ENCODE data around the gene GGT5.
"Not testable (repeated sequence)": the region's sequence is repeated elsewhere in the genome, so short reads cannot be mapped to it uniquely, and the experiment has no call there.

GGT5 gene

GRCh38 chr22:24184057-24184798 is 60.7 kb downstream of the GGT5 start:
- peaks cover 0 to 10% of the 10 kb centered on the region in 2 experiments for H3K36me3 ChIP-seq (ENCODE audit: control insufficient read depth in 1 of 2, insufficient read depth in 2 of 2, low read depth in 1 of 2, low read length in 2 of 2)
- no peak overlapping the region for H3K4me2 ChIP-seq (ENCODE audit: low read length, poor library complexity, severe bottlenecking)
- H3K4me1 ChIP-seq (ENCODE audit: control insufficient read depth, insufficient read depth, low read depth, low read length): peaks cover 9% of the 10 kb centered on the region
- H4K91ac ChIP-seq (ENCODE audit: low read length): no peak overlapping the region
- no peak overlapping the region for H3K4me3 ChIP-seq (ENCODE audit: insufficient read depth in 1 of 2, low read depth in 1 of 2, low read length in 2 of 2)
- H3K23ac ChIP-seq (ENCODE audit: low read length in 2 of 2): no peak overlapping the region
- H3K79me1 ChIP-seq (replicated peaks; ENCODE audit: low read length, poor library complexity, severe bottlenecking): no peaks in the 10 kb centered on the region
- no peak overlapping the region for H2BK15ac ChIP-seq (ENCODE audit: low read depth, poor library complexity, severe bottlenecking)
- no peak for DNase-seq
- H2BK12ac ChIP-seq (ENCODE audit: low read length in 2 of 2): no peak overlapping the region
- no peak overlapping the region for H3K27ac ChIP-seq (ENCODE audit: low read length, poor library complexity, severe bottlenecking)
- H3K4ac ChIP-seq (ENCODE audit: low read depth in 1 of 2, low read length in 2 of 2): no peak overlapping the region
- H2BK120ac ChIP-seq (ENCODE audit: low read depth, low read length): no peak overlapping the region
- no peak overlapping the region for H3K18ac ChIP-seq (ENCODE audit: low read depth in 1 of 2, low read length in 2 of 2)
- WGBS: 93% methylated on average over 16 of the region's 16 CpGs
- no peaks in the 10 kb centered on the region for H3K9me3 ChIP-seq (ENCODE audit: control insufficient read depth, low read length)
- H4K8ac ChIP-seq (ENCODE audit: low read length): no peak overlapping the region
- no peak overlapping the region for H3K14ac ChIP-seq (ENCODE audit: low read length in 2 of 2)
- H2AK5ac ChIP-seq (ENCODE audit: low read length, severe bottlenecking): no peak overlapping the region
- no peaks in the 10 kb centered on the region for H3K27me3 ChIP-seq (ENCODE audit: control insufficient read depth in 1 of 2, insufficient read depth in 1 of 2, low read length in 2 of 2)
- no peak overlapping the region for H3K9ac ChIP-seq (ENCODE audit: low read length)
- no peak overlapping the region for H2AFZ ChIP-seq (ENCODE audit: low read depth, low read length)
- H2BK5ac ChIP-seq (ENCODE audit: low read depth, low read length, poor library complexity, severe bottlenecking): no peak overlapping the region

- H3K27ac ChIP-seq (ENCODE audit: low read length, poor library complexity, severe bottlenecking): no peak overlapping the region
- no peaks in the 10 kb centered on the region for H3K27me3 ChIP-seq (ENCODE audit: control insufficient read depth in 1 of 2, insufficient read depth in 1 of 2, low read length in 2 of 2)
- peaks cover 1 to 14% of the 10 kb centered on the region in 2 experiments for H3K36me3 ChIP-seq (ENCODE audit: control insufficient read depth in 1 of 2, insufficient read depth in 2 of 2, low read depth in 1 of 2, low read length in 2 of 2)
- no peak for DNase-seq
- no peak overlapping the region for H3K4ac ChIP-seq (ENCODE audit: low read depth in 1 of 2, low read length in 2 of 2)
- WGBS: 90% methylated on average over 23 of the region's 24 CpGs
- H2BK5ac ChIP-seq (ENCODE audit: low read depth, low read length, poor library complexity, severe bottlenecking): no peak overlapping the region
- no peaks in the 10 kb centered on the region for H3K9me3 ChIP-seq (ENCODE audit: control insufficient read depth, low read length)
- no peak overlapping the region for H2AK5ac ChIP-seq (ENCODE audit: low read length, severe bottlenecking)
- no peak overlapping the region for H3K14ac ChIP-seq (ENCODE audit: low read length in 2 of 2)
- H4K8ac ChIP-seq (ENCODE audit: low read length): no peak overlapping the region
- H3K23ac ChIP-seq (ENCODE audit: low read length in 2 of 2): no peak overlapping the region
- no peak overlapping the region for H2BK15ac ChIP-seq (ENCODE audit: low read depth, poor library complexity, severe bottlenecking)
- H3K4me2 ChIP-seq (ENCODE audit: low read length, poor library complexity, severe bottlenecking): no peak overlapping the region
- peaks cover 7% of the 10 kb centered on the region for H3K4me1 ChIP-seq (ENCODE audit: control insufficient read depth, insufficient read depth, low read depth, low read length)
- H3K9ac ChIP-seq (ENCODE audit: low read length): no peak overlapping the region
- H2AFZ ChIP-seq (ENCODE audit: low read depth, low read length): no peak overlapping the region
- H3K18ac ChIP-seq (ENCODE audit: low read depth in 1 of 2, low read length in 2 of 2): no peak overlapping the region
- H2BK120ac ChIP-seq (ENCODE audit: low read depth, low read length): no peak overlapping the region
- H2BK12ac ChIP-seq (ENCODE audit: low read length in 2 of 2): no peak overlapping the region
- peak overlapping the region; percentile 65 for H4K91ac ChIP-seq (ENCODE audit: low read length)
- H3K4me3 ChIP-seq (ENCODE audit: insufficient read depth in 1 of 2, low read depth in 1 of 2, low read length in 2 of 2): no peak overlapping the region
- no peaks in the 10 kb centered on the region for H3K79me1 ChIP-seq (replicated peaks; ENCODE audit: low read length, poor library complexity, severe bottlenecking)
These were observed 61.4 kb downstream of the GGT5 start for GRCh38 chr22:24183321-24184031.

- H2BK12ac ChIP-seq (ENCODE audit: low read length in 2 of 2); H3K23ac ChIP-seq (ENCODE audit: low read length in 2 of 2); DNase-seq; H2AK5ac ChIP-seq (ENCODE audit: low read length, severe bottlenecking); H3K4me2 ChIP-seq (ENCODE audit: low read length, poor library complexity, severe bottlenecking); H3K18ac ChIP-seq (ENCODE audit: low read depth in 1 of 2, low read length in 2 of 2); H3K79me1 ChIP-seq (replicated peaks; ENCODE audit: low read length, poor library complexity, severe bottlenecking); H3K14ac ChIP-seq (ENCODE audit: low read length in 2 of 2); H3K27me3 ChIP-seq (ENCODE audit: control insufficient read depth in 1 of 2, insufficient read depth in 1 of 2, low read length in 2 of 2); H3K9ac ChIP-seq (ENCODE audit: low read length); H3K4me1 ChIP-seq (ENCODE audit: control insufficient read depth, insufficient read depth, low read depth, low read length); H3K9me3 ChIP-seq (ENCODE audit: control insufficient read depth, low read length); H4K8ac ChIP-seq (ENCODE audit: low read length); H3K27ac ChIP-seq (ENCODE audit: low read length, poor library complexity, severe bottlenecking); H2BK5ac ChIP-seq (ENCODE audit: low read depth, low read length, poor library complexity, severe bottlenecking); H2BK15ac ChIP-seq (ENCODE audit: low read depth, poor library complexity, severe bottlenecking); H4K91ac ChIP-seq (ENCODE audit: low read length); H2AFZ ChIP-seq (ENCODE audit: low read depth, low read length); H3K4ac ChIP-seq (ENCODE audit: low read depth in 1 of 2, low read length in 2 of 2); H2BK120ac ChIP-seq (ENCODE audit: low read depth, low read length); H3K4me3 ChIP-seq (ENCODE audit: insufficient read depth in 1 of 2, low read depth in 1 of 2, low read length in 2 of 2): not testable (repeated sequence)
- 90% methylated on average over 9 of the region's 11 CpGs for WGBS
- H3K36me3 ChIP-seq (ENCODE audit: control insufficient read depth in 1 of 2, insufficient read depth in 2 of 2, low read depth in 1 of 2, low read length in 2 of 2): peaks cover 7 to 20% of the 10 kb centered on the region in 2 experiments
These were observed 62.0 kb downstream of the GGT5 start for GRCh38 chr22:24182900-24183246.

- WGBS: 77% methylated on average over 20 of the region's 20 CpGs
- no peak overlapping the region for H2BK15ac ChIP-seq (ENCODE audit: low read depth, poor library complexity, severe bottlenecking)
- H3K4ac ChIP-seq (ENCODE audit: low read depth in 1 of 2, low read length in 2 of 2): peak overlapping the region in 1 of 2 experiments; percentile 19
These were observed 62.6 kb downstream of the GGT5 start for GRCh38 chr22:24181996-24182899.

More at GRCh38 chr22:24181996-24182899, 62.6 kb downstream of the GGT5 start:
- Histone ChIP-seq H3K36me3 (ENCODE audit: control insufficient read depth in 1 of 2, insufficient read depth in 2 of 2, low read depth in 1 of 2, low read length in 2 of 2) (peaks cover 9 to 26% of the 10 kb centered on the region in 2 experiments), H3K23ac (ENCODE audit: low read length in 2 of 2) (no peak overlapping the region), H4K91ac (ENCODE audit: low read length) (no peak overlapping the region), H3K4me2 (ENCODE audit: low read length, poor library complexity, severe bottlenecking) (no peak overlapping the region), H2BK120ac (ENCODE audit: low read depth, low read length) (no peak overlapping the region), H4K8ac (ENCODE audit: low read length) (no peak overlapping the region), H3K79me1 (replicated peaks; ENCODE audit: low read length, poor library complexity, severe bottlenecking) (no peaks in the 10 kb centered on the region), H2AK5ac (ENCODE audit: low read length, severe bottlenecking) (no peak overlapping the region), H3K9me3 (ENCODE audit: control insufficient read depth, low read length) (no peaks in the 10 kb centered on the region), H3K9ac (ENCODE audit: low read length) (no peak overlapping the region), H2BK12ac (ENCODE audit: low read length in 2 of 2) (no peak overlapping the region), H2AFZ (ENCODE audit: low read depth, low read length) (no peak overlapping the region), H3K4me3 (ENCODE audit: insufficient read depth in 1 of 2, low read depth in 1 of 2, low read length in 2 of 2) (no peak overlapping the region), H3K18ac (ENCODE audit: low read depth in 1 of 2, low read length in 2 of 2) (peak overlapping the region in 1 of 2 experiments; percentile 26), H3K27me3 (ENCODE audit: control insufficient read depth in 1 of 2, insufficient read depth in 1 of 2, low read length in 2 of 2) (no peaks in the 10 kb centered on the region), H3K27ac (ENCODE audit: low read length, poor library complexity, severe bottlenecking) (no peak overlapping the region), H3K4me1 (ENCODE audit: control insufficient read depth, insufficient read depth, low read depth, low read length) (peaks cover 7% of the 10 kb centered on the region), H3K14ac (ENCODE audit: low read length in 2 of 2) (no peak overlapping the region), H2BK5ac (ENCODE audit: low read depth, low read length, poor library complexity, severe bottlenecking) (no peak overlapping the region)
- DNase-seq: peak; percentile 25
